HepG2 (cell line): ENCODE measurements around the gene ACTG2. TPM values are rescaled to one million over a fixed set of nuclear protein-coding genes. Genes with fewer than 3 reads are reported as not detected.

Experiments used
- ATAC-seq: fragments of 200-7000 bp; cut with Tn5 transposase; 3 replicates; pipeline ENCODE4 v1.9.1; 2020; ENCODE audit warnings: mild to moderate bottlenecking, moderate library complexity
- BruUV-seq: library from RNA; stranded (reverse); fragments of 400-500 nt; replicated peaks from 2 replicates; lab custom pipeline; 2021; lab: Mats Ljungman, UMichigan
- CTCF ChIA-PET: fragments of 300-600 bp; formaldehyde crosslinking; extraction: SDS; loops from one replicate; lab custom pipeline; 2021; ENCODE audit warnings: low total read pairs, inconsistent platforms, low intra/inter-chr PET ratio; lab: Yijun Ruan, JAX
- POLR2A ChIA-PET: fragments of 350-600 bp; sonication (Branson Sonifier 250); formaldehyde crosslinking; loops from one replicate; lab custom pipeline; 2020; ENCODE audit warnings: antibody characterized with exemption, inconsistent platforms; lab: Yijun Ruan, JAX
- DNase-seq: peaks from one replicate; pipeline ENCODE4 v3.0.0-alpha.2; 2015; ENCODE audit warnings: low spot score
- FAIRE-seq: peaks from 3 replicates; lab custom pipeline; 2011; peaks lifted over from hg19 to GRCh38; lab: Jason Lieb, UNC
- H2AFZ ChIP-seq: one replicate; pipeline ENCODE4 v1.6.1; 2011; ENCODE audit warnings: low read length, inconsistent platforms
- H3K27ac ChIP-seq: fragments of 300-600 bp; 3 replicates; pipeline ENCODE4 v1.8.0; 2011; ENCODE audit warnings: mixed run types, mild to moderate bottlenecking, mixed read lengths, low read length, inconsistent platforms; ENCODE audit not compliant: insufficient read depth; ENCODE audit errors: extremely low read length
- H3K27me3 ChIP-seq, 2 experiments: fragments of 200-600 bp in 1 of 2; 2 replicates in 1 of 2; 3 replicates in 1 of 2; pipeline versions ENCODE4 v1.6.0 to v1.8.0; 2011; ENCODE audit warnings: low read length in 2 of 2, mild to moderate bottlenecking in 2 of 2, moderate library complexity in 2 of 2, inconsistent platforms in 1 of 2; ENCODE audit not compliant: insufficient read depth in 2 of 2, control insufficient read depth in 1 of 2
- H3K36me3 ChIP-seq, 2 experiments: fragments of 200-600 bp in 1 of 2; replicated peaks in 1 of 2; 2 replicates in 1 of 2; 3 replicates in 1 of 2; pipeline versions ENCODE4 v1.5.1 to v1.8.0; 2011; ENCODE audit warnings: low read length in 2 of 2, inconsistent platforms in 1 of 2; ENCODE audit not compliant: insufficient read depth in 2 of 2, control insufficient read depth in 1 of 2
- H3K4me1 ChIP-seq: 2 replicates; pipeline ENCODE4 v1.5.1; 2012; ENCODE audit warnings: low read length, inconsistent platforms; ENCODE audit not compliant: insufficient read depth
- H3K4me2 ChIP-seq: 2 replicates; pipeline ENCODE4 v1.6.0; 2011; ENCODE audit warnings: low read depth, low read length, inconsistent platforms
- H3K4me3 ChIP-seq, 3 experiments: fragments of 200-600 bp in 1 of 3; sonication (generic), shearing (Covaris generic) in 1 of 3; replicated peaks in 1 of 3; 2 replicates each; pipeline ENCODE4 v1.5.1; 2011 to 2016; ENCODE audit warnings: low read length in 3 of 3, inconsistent platforms in 2 of 3, low read depth in 2 of 3, mild to moderate bottlenecking in 2 of 3, control low read depth in 1 of 3, mixed read lengths in 1 of 3; ENCODE audit not compliant: insufficient read depth in 1 of 3
- H3K79me2 ChIP-seq: one replicate; pipeline ENCODE4 v1.6.1; 2011; ENCODE audit warnings: low read length, inconsistent platforms; ENCODE audit not compliant: insufficient read depth
- H3K9ac ChIP-seq: 2 replicates; pipeline ENCODE4 v1.6.0; 2011; ENCODE audit warnings: mild to moderate bottlenecking, low read depth, low read length, inconsistent platforms; ENCODE audit not compliant: insufficient read depth
- H3K9me3 ChIP-seq: 2 replicates; pipeline ENCODE4 v1.5.1; 2012; ENCODE audit warnings: mild to moderate bottlenecking, low read length
- H4K20me1 ChIP-seq: 2 replicates; pipeline ENCODE4 v1.6.0; 2011; ENCODE audit warnings: inconsistent platforms, mild to moderate bottlenecking, low read length, moderate library complexity; ENCODE audit not compliant: insufficient read depth
- BCLAF1 ChIP-seq: fragments of 450-650 bp; IDR thresholded peaks from 2 replicates; pipeline ENCODE4 v1.6.1; 2017; ENCODE audit warnings: mild to moderate bottlenecking
- CHCHD3 ChIP-seq: sonication (generic); formaldehyde crosslinking; IDR thresholded peaks from 2 replicates; pipeline ENCODE4 v1.8.0; 2022; ENCODE audit warnings: mild to moderate bottlenecking, missing genetic modification reagents, moderate library complexity
- DMTF1 ChIP-seq: sonication (generic); formaldehyde crosslinking; IDR thresholded peaks from 2 replicates; pipeline ENCODE4 v1.4.0; 2020; ENCODE audit warnings: mild to moderate bottlenecking, missing genetic modification reagents
- FOXA3 ChIP-seq: IDR thresholded peaks from 2 replicates; pipeline ENCODE4 v1.6.1; 2016; ENCODE audit warnings: missing genetic modification reagents, missing compliant biosample characterization
- GATA4 ChIP-seq: sonication (generic); IDR thresholded peaks from 2 replicates; pipeline ENCODE4 v1.6.1; 2016; ENCODE audit warnings: antibody characterized with exemption, low read depth, borderline replicate concordance
- HNRNPL ChIP-seq: fragments of 200-400 bp; formaldehyde crosslinking; IDR thresholded peaks from 2 replicates; pipeline ENCODE4 v1.6.1; 2017; ENCODE audit warnings: mild to moderate bottlenecking, low read depth, low read length
- PITX1 ChIP-seq: sonication (generic); formaldehyde crosslinking; IDR thresholded peaks from 2 replicates; pipeline ENCODE4 v1.5.1; 2020; ENCODE audit warnings: mild to moderate bottlenecking, missing genetic modification reagents
- RNF219 ChIP-seq: sonication (generic); formaldehyde crosslinking; IDR thresholded peaks from 2 replicates; pipeline ENCODE4 v1.5.0; 2020; ENCODE audit warnings: mild to moderate bottlenecking, missing genetic modification reagents
- TFAP4 ChIP-seq: sonication (generic); IDR thresholded peaks from 2 replicates; pipeline ENCODE4 v1.6.1; 2016; ENCODE audit warnings: low read depth, borderline replicate concordance
- ZFP36 ChIP-seq: fragments of 150-350 bp; IDR thresholded peaks from 2 replicates; pipeline ENCODE4 v1.6.1; 2018; ENCODE audit warnings: borderline replicate concordance, low read length, low read depth; ENCODE audit not compliant: partially characterized antibody
- ZNF670 ChIP-seq: sonication (generic); formaldehyde crosslinking; IDR thresholded peaks from 2 replicates; pipeline ENCODE4 v1.8.0; 2022; ENCODE audit warnings: mild to moderate bottlenecking, missing genetic modification reagents, borderline replicate concordance
- ZNF777 ChIP-seq: sonication (generic); formaldehyde crosslinking; IDR thresholded peaks from 2 replicates; pipeline ENCODE4 v1.4.0; 2020; ENCODE audit warnings: missing genetic modification reagents
- ZNF816 ChIP-seq: sonication (generic); formaldehyde crosslinking; IDR thresholded peaks from 2 replicates; pipeline ENCODE4 v1.8.0; 2022; ENCODE audit warnings: missing genetic modification reagents, mild to moderate bottlenecking, borderline replicate concordance
- WGBS: methylation state at CpG from one replicate; pipeline ENCODE4 v1.1.6; 2017; ENCODE audit warnings: low lambda C conversion rate; 5-methylcytosine and 5-hydroxymethylcytosine counted together
- in situ Hi-C: cut with HindIII; loops from 2 replicates; pipeline ENCODE4 v1.10.0; 2017; ENCODE audit warnings: low pct_unique_long_range_greater_than_20kb; ENCODE audit not compliant: extremely low pct_ligation_motif_present
- intact Hi-C: fragments of 100-400 bp; cut with micrococcal nuclease; formaldehyde crosslinking; loops from one replicate; pipeline ENCODE4 v1.10.0; 2022; ENCODE audit not compliant: unreplicated experiment
- polyA plus RNA-seq, 8 experiments: library from polyadenylated mRNA; depleted of rRNA in 3 of 8; stranded (reverse) in 7 of 8; unstranded in 1 of 8; fragments of >200 nt; fragmentation: Illumina TruSeq in 4 of 8; extraction: Trizol in 4 of 8; gene quantifications; 2 replicates each; pipeline versions ENCODE4 v1.2.1 to v1.2.3, GENCODE V29; 2011 to 2016; ENCODE audit warnings: low read depth in 4 of 8, missing spikeins in 1 of 8, mixed read lengths in 1 of 8; ENCODE audit not compliant: insufficient read depth in 1 of 8
- total RNA-seq, 5 experiments: library from RNA; depleted of rRNA; stranded (reverse); fragments of >200 nt; fragmentation: Illumina TruSeq; extraction: Trizol; gene quantifications; 2 replicates each; pipeline ENCODE4 v1.2.3, GENCODE V29; 2016; ENCODE audit warnings: low read depth in 1 of 5

ACTG2 gene
- total and polyA plus RNA-seq, 2 of the 13 experiments (the other 11 are each of a cell fraction or from before 2014, with no cell fraction given), result 0.13 TPM; not detected in 1

GRCh38 chr2:73922681-73923080 is 29.9 kb downstream of the ACTG2 start (continued):
- no peak for TF ChIP-seq ZNF777 (CRISPR knock-in tag)
- no peak for TF ChIP-seq FOXA3 (CRISPR knock-in tag)
- TF ChIP-seq CHCHD3, result no peak
- TF ChIP-seq PITX1, result no peak

- 74% methylated on average over 7 of the region's 7 CpGs for WGBS
- Histone ChIP-seq H3K9me3 (no peaks in the 10 kb centered on the region), H3K79me2 (peaks cover 35% of the 10 kb centered on the region), H4K20me1 (no peaks in the 10 kb centered on the region), H3K36me3 (no peaks in the 10 kb centered on the region; a peak in 1 of 5 replicates), H3K9ac (no peak overlapping the region), H3K27me3 (peaks cover 0 to 5% of the 10 kb centered on the region in 2 experiments; a peak in 2 of 5 replicates), H2AFZ (peak overlapping the region; percentile 86), H3K4me2 (no peak overlapping the region), H3K27ac (no peak overlapping the region), H3K4me3 (no peak overlapping the region), H3K4me1 (peaks cover 44% of the 10 kb centered on the region)
- FAIRE-seq, result no peak
- TF ChIP-seq ZNF816 (no peak), ZNF670 (no peak), GATA4 (no peak), TFAP4 (no peak), HNRNPL (no peak), RNF219 (no peak), ZFP36 (no peak), BCLAF1 (no peak), DMTF1 (CRISPR knock-in tag) (no peak)
- no peak for DNase-seq
- no peak for ATAC-seq
- in situ Hi-C loops, result no loop called here
- intact Hi-C loops, result loop anchor here (5.0 to 10.0 kb wide), 2 partner anchors 57 to 200 kb away; partner anchors contain the start of gene TET3
- ChIA-PET CTCF (no interaction called here), POLR2A (interaction anchor here (0.6 to 0.8 kb wide), 2 partner anchors 14 to 564 kb away, joined by 3 read pairs; no protein-coding TSS in a partner anchor)
- no TSS peak for BruUV-seq
Observed at GRCh38 chr2:73925033-73925704, 32.4 kb downstream of the ACTG2 start.
